Peyer's patch (tissue), 4 donors: ENCODE measurements around the gene PRODH.

Experiments
- CTCF ChIP-seq, 6 experiments: fragments of 450-650 bp in 4 of 6; fragments of 200-600 bp in 2 of 6; sonication (generic) in 1 of 6; IDR thresholded peaks; one replicate each; pipeline ENCODE4 v1.5.1; 2017 to 2019; ENCODE audit warnings: antibody characterized with exemption in 6 of 6, mild to moderate bottlenecking in 3 of 6, moderate library complexity in 1 of 6
- POLR2A ChIP-seq, 2 donors: fragments of 450-650 bp; IDR thresholded peaks; one replicate each; pipeline ENCODE4 v1.5.1; 2017; ENCODE audit warnings: antibody characterized with exemption in 2 of 2, mild to moderate bottlenecking in 2 of 2, moderate library complexity in 2 of 2

GRCh38 chr22:18984564-18984963, 48.5 kb upstream of the PRODH start:
- TF ChIP-seq CTCF (IDR thresholded peaks at IDR 0.05) (no peak), POLR2A (IDR thresholded peaks at IDR 0.05) (no peak)
